ENCODE measurements around the gene EDC3.
"Not testable (repeated sequence)": the region's sequence is repeated elsewhere in the genome, so short reads cannot be mapped to it uniquely, and the experiment has no call there.

The EDC3 gene

GRCh38 chr15:74604983-74605794, 90.6 kb downstream of the EDC3 start:
- no peak for DNase-seq

DNA sequence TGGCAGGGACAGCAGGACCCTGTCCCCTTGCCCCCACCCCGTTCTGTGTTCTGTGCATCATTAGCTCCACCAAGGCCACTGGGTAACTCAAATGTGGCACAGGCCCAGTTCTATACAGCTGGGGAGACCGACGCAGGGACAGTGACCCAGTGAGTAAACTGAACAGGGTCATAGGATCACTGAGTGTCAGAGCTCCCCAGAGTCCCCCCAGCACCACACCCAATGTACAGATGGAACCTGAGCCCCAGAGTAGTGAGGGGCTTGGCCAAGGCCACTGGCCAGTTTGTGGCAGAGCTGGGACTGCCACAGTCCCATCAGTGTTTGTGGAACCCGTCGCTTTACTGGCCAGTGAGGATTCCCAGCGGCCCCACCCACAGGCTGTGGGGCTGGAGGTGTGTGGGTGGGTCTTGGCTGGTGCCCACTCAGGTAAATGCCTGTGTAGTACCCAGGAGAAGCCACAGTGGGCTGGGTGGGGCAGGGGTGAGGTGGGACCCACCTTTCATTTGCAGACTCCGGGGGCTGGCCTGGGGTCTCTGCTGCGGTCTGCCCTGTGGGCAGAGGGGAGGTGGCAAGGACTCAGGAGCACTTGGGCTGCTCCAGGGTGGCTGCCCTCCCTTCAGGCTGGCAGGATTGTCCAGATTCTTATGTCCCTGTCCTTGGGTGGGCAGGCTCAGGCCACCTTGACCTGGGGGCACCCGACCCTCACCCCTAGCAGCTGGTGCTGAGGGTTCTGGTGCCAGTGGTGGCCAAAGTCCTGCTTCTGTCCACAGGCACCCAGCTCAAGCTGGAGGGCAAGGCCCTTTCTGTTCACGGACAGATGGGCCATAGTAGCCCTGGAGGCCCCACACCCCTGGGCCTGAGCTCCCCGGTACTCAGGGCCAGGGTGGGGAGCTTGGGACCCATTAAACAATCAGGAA, 91.8 kb downstream of the EDC3 start:
- DNase-seq: no peak

GRCh38 chr15:74603026-74603788, 92.6 kb downstream of the EDC3 start:
- DNase-seq: no peak

DNA sequence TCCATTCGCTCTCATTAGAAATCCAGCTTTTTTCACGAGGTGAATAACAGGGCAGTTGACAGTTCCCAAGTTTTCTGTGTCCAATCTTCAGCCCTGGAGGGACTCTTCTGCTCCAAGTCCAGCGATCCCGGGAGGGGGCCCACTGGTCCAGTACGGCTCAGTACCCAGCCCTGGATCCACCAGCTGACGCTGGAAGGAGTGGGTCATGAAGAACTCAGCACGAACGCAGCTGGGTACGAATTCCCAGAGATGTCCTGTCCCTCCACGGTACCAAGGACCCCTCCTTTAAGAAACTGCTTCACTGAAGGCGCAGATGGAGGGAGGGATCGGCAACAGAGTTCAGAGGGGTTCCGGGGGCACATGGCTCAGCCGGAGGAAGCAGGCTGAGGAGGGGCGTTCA, 96.7 kb downstream of the EDC3 start:
- DNase-seq: no peak

- DNase-seq: peak; percentile 79 to 81
These were observed 97.5 kb downstream of the EDC3 start for GRCh38 chr15:74598126-74598842.

DNA sequence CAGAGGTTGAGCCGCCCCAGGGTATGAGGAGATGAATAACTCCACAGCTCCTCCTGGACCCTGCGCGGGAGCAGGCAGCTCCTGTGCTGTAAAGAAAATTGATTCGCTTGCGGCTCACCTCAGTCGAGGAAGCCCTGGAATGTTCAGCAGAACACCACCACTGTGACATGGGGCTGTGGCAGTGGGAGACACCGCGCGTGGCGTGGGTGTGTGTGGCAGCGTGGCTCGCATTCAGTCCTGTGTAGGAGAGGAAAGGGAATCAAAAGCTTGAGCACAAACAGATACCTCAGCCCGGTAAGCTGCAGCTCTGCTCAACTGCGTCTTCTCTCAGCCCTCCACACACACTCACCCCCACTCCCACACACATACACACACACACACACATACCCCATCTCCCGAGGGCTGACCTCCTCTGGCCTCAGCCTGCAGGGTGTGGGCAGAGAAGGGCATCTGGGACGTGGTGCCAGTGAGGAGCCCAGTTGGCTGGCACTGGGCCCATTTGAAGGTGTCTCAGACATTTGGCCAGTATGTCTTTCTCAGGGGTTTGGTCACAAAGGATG, 98.6 kb downstream of the EDC3 start:
- not testable (repeated sequence) for DNase-seq

GRCh38 chr15:74596736-74597135, 99.1 kb downstream of the EDC3 start:
- DNase-seq: not testable (repeated sequence)

GRCh38 chr15:74595271-74595670, 100.6 kb downstream of the EDC3 start:
- no peak for DNase-seq

DNA sequence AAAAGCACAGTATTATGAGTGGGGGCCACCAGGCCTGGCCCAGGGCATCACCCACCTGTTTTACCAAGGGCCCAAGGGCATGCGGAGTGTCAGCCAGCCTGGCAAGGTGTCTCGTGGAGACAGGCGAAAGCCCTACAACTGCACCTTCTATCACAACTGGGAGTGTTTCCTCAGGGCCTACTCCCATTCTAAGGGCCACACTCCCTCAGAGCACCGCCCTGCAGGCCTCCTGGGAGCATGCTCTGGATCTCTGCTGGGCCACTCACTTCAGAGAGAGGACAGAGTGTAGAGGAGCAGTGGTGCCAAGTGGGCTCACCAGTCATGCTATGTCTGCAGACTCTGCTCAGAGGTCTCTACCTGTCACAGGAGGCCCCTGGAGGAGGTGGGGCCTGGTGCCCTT, 101.4 kb downstream of the EDC3 start:
- no peak for DNase-seq

GRCh38 chr15:74593122-74593521, 102.7 kb downstream of the EDC3 start:
- DNase-seq: no peak

- no peak for DNase-seq
These were observed 103.6 kb downstream of the EDC3 start for GRCh38 chr15:74592222-74592621.

DNA sequence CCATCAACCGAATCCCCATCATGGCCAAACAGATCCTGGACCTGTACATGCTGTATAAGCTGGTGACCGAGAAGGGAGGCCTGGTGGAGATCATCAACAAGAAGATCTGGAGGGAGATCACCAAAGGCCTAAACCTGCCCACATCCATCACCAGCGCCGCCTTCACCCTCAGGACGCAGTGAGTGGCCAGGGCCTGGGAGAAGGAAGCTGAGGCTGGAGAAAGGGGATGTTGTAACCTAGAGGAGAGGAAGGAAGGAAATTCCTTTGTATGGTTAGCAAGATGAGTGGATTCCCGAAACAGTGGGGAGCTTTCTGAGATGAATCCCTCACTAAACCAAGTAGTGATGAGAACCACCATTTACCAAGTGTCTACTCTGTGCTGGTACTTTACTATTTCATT, 106.0 kb downstream of the EDC3 start:
- no peak for DNase-seq

- DNase-seq: no peak
These were observed 110.0 kb downstream of the EDC3 start for GRCh38 chr15:74585857-74586256.

- DNase-seq: no peak
These were observed 110.6 kb downstream of the EDC3 start for GRCh38 chr15:74585191-74585590.

GRCh38 chr15:74584779-74585178, 111.0 kb downstream of the EDC3 start:
- DNase-seq: no peak

- DNase-seq: no peak
These were observed 111.6 kb downstream of the EDC3 start for GRCh38 chr15:74584204-74584603.

All from stimulated activated CD4-positive, alpha-beta T cell treated with anti-CD3 and anti-CD28 coated beads, Interleukin-4, amount 100 ng/mL, for 4 hours (primary cell).